Uterus (tissue), 2 donors: Measurements from ENCODE around the gene PLCH2.

Source experiments
- CTCF ChIP-seq, 4 experiments: fragments of 200-600 bp in 2 of 4; fragments of 450-650 bp in 2 of 4; sonication (generic) in 2 of 4; IDR thresholded peaks; one replicate each; pipeline ENCODE4 v1.5.1; 2016 to 2019; ENCODE audit warnings: antibody characterized with exemption in 4 of 4, mild to moderate bottlenecking in 2 of 4, moderate library complexity in 1 of 4
- POLR2A ChIP-seq, 2 donors: fragments of 450-650 bp; IDR thresholded peaks; one replicate each; pipeline ENCODE4 v1.6.1; 2016; ENCODE audit warnings: antibody characterized with exemption in 2 of 2, mild to moderate bottlenecking in 1 of 2, moderate library complexity in 1 of 2

DNA sequence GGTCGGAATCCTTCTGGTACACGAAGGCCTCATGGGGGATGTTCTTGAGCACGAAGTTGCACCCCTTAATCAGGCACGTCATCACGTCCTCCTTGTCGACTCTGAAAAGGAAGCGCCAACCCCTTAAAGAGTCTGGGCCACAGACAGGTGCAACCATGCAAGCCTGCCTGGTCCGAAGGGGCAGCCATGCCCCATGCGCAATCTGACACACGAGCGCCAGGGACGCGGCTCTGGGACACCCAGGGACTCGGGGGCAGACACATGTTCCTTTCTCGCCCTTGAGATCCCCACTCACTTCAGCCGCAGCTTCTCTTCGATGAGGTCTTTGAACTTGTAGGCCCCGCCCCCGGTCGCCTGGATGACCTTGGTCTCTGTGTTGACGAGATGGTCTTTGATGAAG, 44.7 kb downstream of the PLCH2 start:
- TF ChIP-seq POLR2A (IDR thresholded peaks at IDR 0.05) = no peak
- TF ChIP-seq CTCF (IDR thresholded peaks at IDR 0.05) = no peak
